ENCODE results near the gene IBSP. TPM values are rescaled to one million over a fixed set of nuclear protein-coding genes. Genes with fewer than 3 reads are reported as not detected.

Gene IBSP
- total RNA-seq, 1 experiment from 2014 or later = not detected

GRCh38 chr4:87835197-87835596 lies 35.8 kb downstream of the IBSP start:
- DNase-seq (ENCODE audit: low read depth, low spot score) = no peak
- Histone ChIP-seq H3K9me3 (ENCODE audit: control insufficient read depth, insufficient read depth, low read depth, low read length) (no peaks in the 10 kb centered on the region), H3K36me3 (ENCODE audit: control insufficient read depth, insufficient read depth, low read length) (no peaks in the 10 kb centered on the region), H3K4me1 (ENCODE audit: control insufficient read depth, insufficient read depth, low read length) (no peaks in the 10 kb centered on the region), H3K27me3 (ENCODE audit: control insufficient read depth, insufficient read depth, low read length) (no peaks in the 10 kb centered on the region; the same call in none of the 2 replicates), H3K4me3 (ENCODE audit: low read depth in 2 of 2, low read length in 2 of 2) (no peak overlapping the region), H3K27ac (ENCODE audit: low read length) (no peak overlapping the region)
- ChIA-PET POLR2A (no interaction called here), CTCF (no interaction called here)
- in situ Hi-C loops (cut with HindIII; ENCODE audit: low pct_unique_long_range_greater_than_20kb, low sequenced_read_pairs) (no loop called here), intact Hi-C loops (cut with micrococcal nuclease; ENCODE audit: unreplicated experiment) (no loop called here)
- BruUV-seq (replicated peaks) = no TSS peak
- ATAC-seq = no peak
- TF ChIP-seq REST (IDR thresholded peaks at IDR 0.05; ENCODE audit: insufficient read depth in 1 of 2, low read depth in 2 of 2, low read length in 1 of 2) (no peak), CTCF (IDR thresholded peaks at IDR 0.05) (no peak), TCF7L2 (IDR thresholded peaks at IDR 0.05; ENCODE audit: low read depth, low read length) (no peak), SIN3A (IDR thresholded peaks at IDR 0.05; ENCODE audit: borderline replicate concordance, insufficient read depth, low read depth, low read length) (no peak), POLR2AphosphoS5 (IDR thresholded peaks at IDR 0.05; ENCODE audit: low read depth, low read length) (no peak)

- H3K4me3 ChIP-seq (ENCODE audit: low read depth in 2 of 2, low read length in 2 of 2) = no peak overlapping the region
- intact Hi-C loops (cut with micrococcal nuclease; ENCODE audit: unreplicated experiment) (no loop called here), in situ Hi-C loops (cut with HindIII; ENCODE audit: low pct_unique_long_range_greater_than_20kb, low sequenced_read_pairs) (no loop called here)
- no peaks in the 10 kb centered on the region for H3K9me3 ChIP-seq (ENCODE audit: control insufficient read depth, insufficient read depth, low read depth, low read length)
- POLR2A ChIA-PET = interaction anchor here (0.6 kb wide), 1 partner anchor 11 kb away, joined by 3 read pairs; no protein-coding TSS in a partner anchor
- CTCF ChIA-PET = no interaction called here
- TF ChIP-seq CTCF (IDR thresholded peaks at IDR 0.05) (no peak), REST (IDR thresholded peaks at IDR 0.05; ENCODE audit: insufficient read depth in 1 of 2, low read depth in 2 of 2, low read length in 1 of 2) (no peak), POLR2AphosphoS5 (IDR thresholded peaks at IDR 0.05; ENCODE audit: low read depth, low read length) (no peak), TCF7L2 (IDR thresholded peaks at IDR 0.05; ENCODE audit: low read depth, low read length) (no peak), SIN3A (IDR thresholded peaks at IDR 0.05; ENCODE audit: borderline replicate concordance, insufficient read depth, low read depth, low read length) (no peak)
- H3K36me3 ChIP-seq (ENCODE audit: control insufficient read depth, insufficient read depth, low read length) = no peaks in the 10 kb centered on the region
- DNase-seq (ENCODE audit: low read depth, low spot score) (no peak), ATAC-seq (no peak)
- H3K27ac ChIP-seq (ENCODE audit: low read length) = no peak overlapping the region
- H3K27me3 ChIP-seq (ENCODE audit: control insufficient read depth, insufficient read depth, low read length) = no peaks in the 10 kb centered on the region; the same call in none of the 2 replicates
- no TSS peak for BruUV-seq (replicated peaks)
- H3K4me1 ChIP-seq (ENCODE audit: control insufficient read depth, insufficient read depth, low read length) = no peaks in the 10 kb centered on the region
Measured at GRCh38 chr4:87835743-87836142, 36.4 kb downstream of the IBSP start.
